H54 (cell line): ENCODE measurements around the gene ST8SIA2.

ENCODE experiments used
- DNase-seq: peaks from one replicate; pipeline ENCODE4 v3.0.0; 2011; ENCODE audit warnings: low spot score, mixed read lengths; ENCODE audit not compliant: insufficient read length
- FAIRE-seq: peaks from 3 replicates; lab custom pipeline; 2011; peaks lifted over from hg19 to GRCh38; lab: Jason Lieb, UNC
- POLR2A ChIP-seq: IDR thresholded peaks from 2 replicates; pipeline ENCODE4 v1.6.1; 2011; ENCODE audit warnings: low read depth, mild to moderate bottlenecking, low read length

Gene ST8SIA2

GRCh38 chr15:92407321-92407720, 13.6 kb downstream of the ST8SIA2 start:
- DNase-seq (no peak), FAIRE-seq (no peak)
- no peak for TF ChIP-seq POLR2A

- DNase-seq: no peak
- FAIRE-seq: no peak
- no peak for TF ChIP-seq POLR2A
Observed at GRCh38 chr15:92407916-92408315, 14.2 kb downstream of the ST8SIA2 start.

GRCh38 chr15:92409006-92409405, 15.3 kb downstream of the ST8SIA2 start:
- FAIRE-seq: no peak
- no peak for DNase-seq
- no peak for TF ChIP-seq POLR2A

GRCh38 chr15:92409521-92409920, 15.8 kb downstream of the ST8SIA2 start:
- FAIRE-seq (no peak), DNase-seq (no peak)
- TF ChIP-seq POLR2A: no peak

- DNase-seq (no peak), FAIRE-seq (no peak)
- no peak for TF ChIP-seq POLR2A
Observed at GRCh38 chr15:92410537-92410936, 16.9 kb downstream of the ST8SIA2 start.

GRCh38 chr15:92411256-92411655, 17.6 kb downstream of the ST8SIA2 start:
- no peak for DNase-seq
- no peak for TF ChIP-seq POLR2A
- FAIRE-seq: no peak

GRCh38 chr15:92413510-92413909, 19.8 kb downstream of the ST8SIA2 start:
- FAIRE-seq (no peak), DNase-seq (no peak)

GRCh38 chr15:92415639-92416297, 22.1 kb downstream of the ST8SIA2 start:
- TF ChIP-seq POLR2A: no peak
- no peak for FAIRE-seq
- no peak for DNase-seq

More at GRCh38 chr15:92413510-92413909, 19.8 kb downstream of the ST8SIA2 start:
- TF ChIP-seq POLR2A: no peak

GRCh38 chr15:92416557-92416956, 22.9 kb downstream of the ST8SIA2 start:
- TF ChIP-seq POLR2A: no peak
- DNase-seq (no peak), FAIRE-seq (no peak)

GRCh38 chr15:92417716-92418115, 24.0 kb downstream of the ST8SIA2 start:
- DNase-seq (no peak), FAIRE-seq (no peak)
- TF ChIP-seq POLR2A: no peak

- no peak for TF ChIP-seq POLR2A
- no peak for FAIRE-seq
- DNase-seq: no peak
Observed at GRCh38 chr15:92418864-92419263, 25.2 kb downstream of the ST8SIA2 start.

GRCh38 chr15:92421976-92422375, 28.3 kb downstream of the ST8SIA2 start:
- no peak for FAIRE-seq
- DNase-seq: no peak
- TF ChIP-seq POLR2A: no peak

- no peak for DNase-seq
Observed at GRCh38 chr15:92425578-92426225, 32.0 kb downstream of the ST8SIA2 start.

GRCh38 chr15:92429378-92430068, 35.8 kb downstream of the ST8SIA2 start:
- FAIRE-seq (no peak), DNase-seq (no peak)
- no peak for TF ChIP-seq POLR2A

More at GRCh38 chr15:92425578-92426225, 32.0 kb downstream of the ST8SIA2 start:
- no peak for FAIRE-seq
- TF ChIP-seq POLR2A: no peak

GRCh38 chr15:92430069-92430440, 36.4 kb downstream of the ST8SIA2 start:
- FAIRE-seq: no peak
- TF ChIP-seq POLR2A: no peak
- no peak for DNase-seq
